Suprapubic skin (tissue), 4 donors: ENCODE measurements around the gene PLA2G15. TPM values are rescaled to one million over a fixed set of nuclear protein-coding genes. Genes with fewer than 3 reads are reported as not detected.
A peak's percentile ranks its signal among the peaks of the same experiment; 100 is the strongest.

Source experiments
- DNase-seq, 2 donors: peaks; one replicate each; pipeline ENCODE4 v3.0.0-alpha.2; 2019; ENCODE audit warnings: low spot score in 2 of 2
- H3K27ac ChIP-seq: fragments of 200-600 bp; sonication (generic); one replicate; pipeline ENCODE4 v1.5.1; 2019
- H3K27me3 ChIP-seq: fragments of 200-600 bp; sonication (generic); one replicate; pipeline ENCODE4 v1.5.1; 2019
- H3K36me3 ChIP-seq: fragments of 200-600 bp; sonication (generic); one replicate; pipeline ENCODE4 v1.5.1; 2019
- H3K4me1 ChIP-seq: fragments of 200-600 bp; sonication (generic); one replicate; pipeline ENCODE4 v1.5.1; 2019
- H3K4me3 ChIP-seq: fragments of 200-600 bp; sonication (generic); one replicate; pipeline ENCODE4 v1.5.1; 2019; ENCODE audit warnings: mild to moderate bottlenecking
- H3K9me3 ChIP-seq: fragments of 200-600 bp; sonication (generic); one replicate; pipeline ENCODE4 v1.5.1; 2019
- CTCF ChIP-seq, 2 donors: fragments of 200-600 bp in 1 of 2; fragments of 450-650 bp in 1 of 2; sonication (generic) in 1 of 2; IDR thresholded peaks; one replicate each; pipeline ENCODE4 v1.5.1; 2016 to 2019; ENCODE audit warnings: antibody characterized with exemption in 2 of 2, mild to moderate bottlenecking in 1 of 2, moderate library complexity in 1 of 2
- EP300 ChIP-seq: sonication (generic); formaldehyde crosslinking; IDR thresholded peaks from one replicate; pipeline ENCODE4 v1.6.1; 2017; ENCODE audit warnings: antibody characterized with exemption
- POLR2A ChIP-seq, 2 donors: fragments of 450-650 bp; IDR thresholded peaks; one replicate each; pipeline ENCODE4 v1.6.1; 2017; ENCODE audit warnings: antibody characterized with exemption in 2 of 2, mild to moderate bottlenecking in 2 of 2, moderate library complexity in 2 of 2
- POLR2AphosphoS5 ChIP-seq, 3 donors: sonication (generic); formaldehyde crosslinking; IDR thresholded peaks; one replicate each; pipeline ENCODE4 v1.6.1; 2017; ENCODE audit warnings: antibody characterized with exemption in 3 of 3
- WGBS: methylation state at CpG from one replicate; pipeline ENCODE4 v1.1.5; 2018; 5-methylcytosine and 5-hydroxymethylcytosine counted together
- total RNA-seq, 4 donors: library from RNA; depleted of rRNA; stranded (reverse); fragments of >200 nt; gene quantifications; one replicate each; pipeline ENCODE4 v1.1.0, GENCODE V29; 2016

The PLA2G15 gene
- total RNA-seq, 4 donors from 2014 or later, result 11.2 to 26.6 (median 23.6) TPM

- H3K4me1 ChIP-seq, result no peaks in the 10 kb centered on the region
- no peak overlapping the region for H3K4me3 ChIP-seq
- WGBS, result 84% methylated on average over 6 of the region's 6 CpGs
- no peak overlapping the region for H3K27ac ChIP-seq
- peaks cover 4% of the 10 kb centered on the region for H3K36me3 ChIP-seq
- DNase-seq, result no peak
- TF ChIP-seq POLR2AphosphoS5 (IDR thresholded peaks at IDR 0.05), result no peak
- TF ChIP-seq CTCF (IDR thresholded peaks at IDR 0.05), result no peak
- TF ChIP-seq POLR2A (IDR thresholded peaks at IDR 0.05), result no peak
- TF ChIP-seq EP300, result no peak
- H3K27me3 ChIP-seq, result no peaks in the 10 kb centered on the region
- H3K9me3 ChIP-seq, result no peaks in the 10 kb centered on the region
Measured at GRCh38 chr16:68219725-68220351, 25.3 kb upstream of the PLA2G15 start.

GRCh38 chr16:68223072-68223471 lies 22.1 kb upstream of the PLA2G15 start:
- no peak overlapping the region for H3K27ac ChIP-seq
- DNase-seq, result no peak
- WGBS, result 68% methylated on average over 1 of the region's 1 CpG
- no peaks in the 10 kb centered on the region for H3K9me3 ChIP-seq
- peaks cover 20% of the 10 kb centered on the region for H3K36me3 ChIP-seq
- H3K4me1 ChIP-seq, result peaks cover 8% of the 10 kb centered on the region
- H3K27me3 ChIP-seq, result no peaks in the 10 kb centered on the region
- no peak overlapping the region for H3K4me3 ChIP-seq
- no peak for TF ChIP-seq EP300
- no peak for TF ChIP-seq POLR2A (IDR thresholded peaks at IDR 0.05)
- no peak for TF ChIP-seq POLR2AphosphoS5 (IDR thresholded peaks at IDR 0.05)
- TF ChIP-seq CTCF (IDR thresholded peaks at IDR 0.05), result no peak

- Histone ChIP-seq H3K27me3 (no peaks in the 10 kb centered on the region), H3K9me3 (no peaks in the 10 kb centered on the region), H3K36me3 (peaks cover 33% of the 10 kb centered on the region), H3K4me1 (peaks cover 17% of the 10 kb centered on the region), H3K27ac (no peak overlapping the region), H3K4me3 (no peak overlapping the region)
- WGBS, result 84% methylated on average over 4 of the region's 4 CpGs
- no peak for TF ChIP-seq EP300
- TF ChIP-seq POLR2AphosphoS5 (IDR thresholded peaks at IDR 0.05), result no peak
- no peak for DNase-seq
Measured at GRCh38 chr16:68226116-68226515, 19.1 kb upstream of the PLA2G15 start.

GRCh38 chr16:68227183-68227793 lies 17.9 kb upstream of the PLA2G15 start:
- Histone ChIP-seq H3K36me3 (peaks cover 45% of the 10 kb centered on the region), H3K4me3 (no peak overlapping the region), H3K27ac (peak overlapping the region; percentile 8), H3K27me3 (no peaks in the 10 kb centered on the region), H3K9me3 (no peaks in the 10 kb centered on the region), H3K4me1 (peaks cover 17% of the 10 kb centered on the region)
- 61% methylated on average over 3 of the region's 3 CpGs for WGBS
- no peak for DNase-seq
- TF ChIP-seq EP300, result no peak
- TF ChIP-seq POLR2A (IDR thresholded peaks at IDR 0.05), result no peak
- no peak for TF ChIP-seq POLR2AphosphoS5 (IDR thresholded peaks at IDR 0.05)
- no peak for TF ChIP-seq CTCF (IDR thresholded peaks at IDR 0.05)

GRCh38 chr16:68227850-68228553 lies 17.2 kb upstream of the PLA2G15 start:
- Histone ChIP-seq H3K4me1 (peaks cover 23% of the 10 kb centered on the region), H3K27me3 (no peaks in the 10 kb centered on the region), H3K27ac (peak overlapping the region; percentile 8), H3K9me3 (no peaks in the 10 kb centered on the region), H3K4me3 (no peak overlapping the region), H3K36me3 (peaks cover 45% of the 10 kb centered on the region)
- TF ChIP-seq POLR2AphosphoS5 (IDR thresholded peaks at IDR 0.05), result no peak
- no peak for TF ChIP-seq CTCF (IDR thresholded peaks at IDR 0.05)
- TF ChIP-seq POLR2A (IDR thresholded peaks at IDR 0.05), result no peak
- TF ChIP-seq EP300, result no peak
- WGBS, result 52% methylated on average over 2 of the region's 2 CpGs
- peak in 1 of 2 donors; percentile 67 for DNase-seq
